ENCODE measurements around the gene SLCO4A1.

The SLCO4A1 gene

GRCh38 chr20:62611819-62612218 is 30.5 kb upstream of the SLCO4A1 start:
- no peak for TF ChIP-seq POLR2A (IDR thresholded peaks at IDR 0.05; ENCODE audit: low read length)
- no peak for DNase-seq

DNA sequence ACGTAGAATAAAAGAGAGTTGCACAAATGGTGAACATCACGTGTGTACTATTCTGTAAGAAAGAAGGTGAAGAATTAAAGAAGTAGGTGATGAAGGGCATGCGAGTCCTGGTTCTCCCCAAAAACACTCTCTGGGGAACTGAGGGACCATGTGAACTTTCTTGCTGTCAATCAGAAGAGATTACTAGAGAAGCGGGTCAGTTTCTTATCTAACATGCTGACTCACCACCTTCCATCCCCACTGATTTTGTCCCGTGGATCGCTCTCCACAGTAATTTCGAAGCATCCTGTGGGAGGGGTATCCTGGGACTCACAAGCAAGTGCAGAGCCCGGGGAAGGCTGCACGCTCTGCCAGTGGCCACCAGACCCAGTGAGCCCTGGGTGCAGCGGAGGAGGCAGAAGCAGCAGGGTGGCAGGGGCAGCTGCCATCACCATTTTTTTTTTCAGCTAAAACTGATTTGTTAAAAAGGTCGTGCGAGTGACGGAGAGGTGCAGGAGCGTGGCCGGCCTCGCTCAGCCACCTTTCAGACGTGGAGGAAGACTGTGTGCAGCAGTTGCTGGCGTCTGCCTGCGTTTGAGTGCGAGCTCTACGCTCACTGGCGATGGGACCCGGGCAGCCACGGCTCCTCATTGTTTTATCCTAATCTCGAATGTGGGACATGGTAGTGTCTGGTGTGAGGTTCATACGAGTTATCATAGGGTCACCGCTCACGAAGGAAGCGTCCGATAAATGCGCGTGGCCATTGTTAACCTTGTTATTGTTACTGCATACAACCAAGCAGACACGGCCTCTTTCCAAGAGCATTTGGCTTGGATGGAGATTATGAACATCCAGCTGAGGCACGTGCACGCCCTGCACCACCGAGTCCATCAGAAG is 28.0 kb upstream of the SLCO4A1 start:
- no peak for TF ChIP-seq POLR2A (IDR thresholded peaks at IDR 0.05; ENCODE audit: low read length)
- TF ChIP-seq GATA1 (IDR thresholded peaks at IDR 0.05; ENCODE audit: low read depth, low read length) = no peak
- no peak for DNase-seq

- TF ChIP-seq POLR2A (IDR thresholded peaks at IDR 0.05; ENCODE audit: low read length) (no peak), GATA1 (IDR thresholded peaks at IDR 0.05; ENCODE audit: low read depth, low read length) (no peak)
- no peak for DNase-seq
These were observed 27.2 kb upstream of the SLCO4A1 start for GRCh38 chr20:62614961-62615680.

DNA sequence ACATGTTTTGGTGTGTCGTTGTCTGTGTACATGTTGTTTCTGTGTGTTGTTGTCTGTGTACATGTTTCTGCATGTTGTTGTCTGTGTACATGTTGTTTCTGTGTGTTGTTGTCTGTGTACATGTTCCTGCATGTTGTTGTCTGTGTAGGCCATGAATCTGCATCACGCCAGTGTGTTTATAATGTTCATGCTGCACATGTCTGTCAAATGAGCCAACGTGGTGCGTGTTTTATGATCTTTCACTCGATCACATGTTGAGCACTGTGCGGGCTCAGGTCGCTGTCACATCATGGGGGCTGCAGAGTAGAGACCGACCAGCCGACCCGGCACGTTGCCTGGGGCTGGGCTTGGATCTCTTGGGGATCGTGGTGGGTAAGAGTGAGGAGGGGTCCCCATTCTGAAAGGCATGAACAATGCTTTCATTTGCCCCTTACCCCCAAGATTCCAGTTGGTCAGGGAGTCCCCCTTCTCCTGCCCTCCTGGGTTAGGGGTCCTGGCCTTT is 26.5 kb upstream of the SLCO4A1 start:
- TF ChIP-seq POLR2A (IDR thresholded peaks at IDR 0.05; ENCODE audit: low read length) = no peak
- no peak for TF ChIP-seq GATA1 (IDR thresholded peaks at IDR 0.05; ENCODE audit: low read depth, low read length)
- no peak for DNase-seq

DNA sequence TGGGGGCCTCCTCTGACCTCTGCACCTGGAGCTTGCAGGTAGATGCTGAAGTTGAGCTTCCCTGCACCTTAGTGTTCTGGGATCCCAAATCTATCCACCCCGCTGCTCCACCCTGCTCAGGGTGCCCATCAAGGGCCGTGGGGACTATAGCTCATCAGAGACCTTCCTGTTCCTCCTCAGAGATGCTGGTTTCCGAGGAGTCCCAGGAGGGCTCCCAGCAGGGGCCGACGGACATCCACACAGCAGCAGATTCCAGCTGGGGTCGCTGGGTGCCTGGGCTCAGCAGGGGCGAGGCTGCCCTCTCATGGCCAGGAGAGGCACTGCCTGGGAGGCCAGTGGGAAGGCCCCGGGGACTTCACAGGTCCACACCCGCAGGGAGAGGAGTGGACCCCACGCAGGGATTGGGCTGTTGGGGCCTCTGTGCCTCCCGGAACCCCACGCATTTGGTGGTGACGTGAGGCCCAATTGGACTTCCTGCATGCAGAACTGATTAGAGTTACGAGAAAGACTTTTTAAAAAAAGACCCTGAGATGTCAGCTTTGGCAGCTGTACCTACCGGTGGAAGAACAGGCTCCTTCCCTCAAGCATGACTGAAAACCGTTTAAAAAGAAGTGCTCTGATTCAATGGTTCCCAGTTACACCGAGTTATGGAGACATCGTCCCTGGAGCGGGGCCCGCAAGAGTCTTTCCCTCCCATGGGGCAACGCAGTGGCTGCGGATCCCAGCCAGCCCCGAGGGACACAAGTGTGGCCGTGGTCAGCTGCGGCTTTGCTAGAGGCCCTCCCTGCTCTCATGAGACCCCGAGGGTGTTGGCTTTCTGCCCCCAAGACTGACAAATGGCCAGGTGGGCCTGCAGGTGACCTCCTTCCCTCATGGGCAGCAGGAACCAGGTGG is 25.3 kb upstream of the SLCO4A1 start:
- DNase-seq = peak; percentile 72 to 83
- TF ChIP-seq GATA1 (IDR thresholded peaks at IDR 0.05; ENCODE audit: low read depth, low read length) = no peak
- no peak for TF ChIP-seq POLR2A (IDR thresholded peaks at IDR 0.05; ENCODE audit: low read length)

GRCh38 chr20:62617711-62618483 is 24.4 kb upstream of the SLCO4A1 start:
- no peak for TF ChIP-seq GATA1 (IDR thresholded peaks at IDR 0.05; ENCODE audit: low read depth, low read length)
- no peak for TF ChIP-seq POLR2A (IDR thresholded peaks at IDR 0.05; ENCODE audit: low read length)
- peak; percentile 34 to 49 for DNase-seq

DNA sequence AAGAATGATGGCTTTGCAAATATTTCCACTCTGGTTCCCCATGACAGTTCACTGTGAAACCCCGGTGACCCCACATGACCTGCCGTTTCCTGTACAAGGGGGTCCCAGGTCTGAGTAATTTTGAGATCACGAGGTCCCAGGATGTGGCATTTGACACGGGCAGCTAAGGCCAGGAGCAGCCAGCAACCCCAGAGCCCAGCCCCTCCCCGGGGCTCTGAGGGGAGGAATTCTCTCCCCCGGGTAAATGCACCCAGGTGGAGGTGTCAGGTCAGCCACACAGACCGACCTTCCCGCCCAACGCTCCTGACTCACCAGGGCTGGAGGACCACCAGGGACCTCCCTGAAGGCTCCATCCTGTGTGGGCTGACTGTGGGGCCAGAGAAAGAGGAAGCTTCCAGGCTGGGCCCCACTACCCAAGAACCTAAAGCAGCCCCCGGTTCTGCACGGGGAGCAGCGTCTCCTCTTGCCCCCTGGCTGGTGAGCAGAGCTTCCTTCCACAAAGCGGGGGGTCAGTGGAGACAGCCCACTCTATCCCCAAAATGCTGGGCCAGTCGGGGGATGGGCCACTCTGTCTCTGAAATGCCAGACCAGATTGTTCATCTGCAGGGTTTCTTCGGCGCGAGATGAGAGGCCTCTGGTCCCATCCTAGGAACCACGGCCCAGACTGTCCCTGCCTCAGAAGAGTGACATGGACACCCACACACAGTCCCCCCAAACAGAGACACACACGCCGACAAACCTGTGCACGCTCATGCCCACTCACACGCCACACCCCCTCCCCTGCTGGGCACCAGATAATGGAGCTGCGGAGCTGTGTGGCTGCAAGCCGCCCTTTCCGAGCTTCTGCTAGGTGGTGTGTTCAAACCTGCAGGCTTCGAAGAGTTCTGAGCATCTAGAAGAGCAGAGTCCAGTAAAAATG is 23.4 kb upstream of the SLCO4A1 start:
- TF ChIP-seq POLR2A (IDR thresholded peaks at IDR 0.05; ENCODE audit: low read length) = no peak
- no peak for TF ChIP-seq GATA1 (IDR thresholded peaks at IDR 0.05; ENCODE audit: low read depth, low read length)
- no peak for DNase-seq

GRCh38 chr20:62620625-62621024 is 21.7 kb upstream of the SLCO4A1 start:
- no peak for TF ChIP-seq POLR2A (IDR thresholded peaks at IDR 0.05; ENCODE audit: low read length)
- no peak for TF ChIP-seq GATA1 (IDR thresholded peaks at IDR 0.05; ENCODE audit: low read depth, low read length)

GRCh38 chr20:62621251-62622110 is 20.8 kb upstream of the SLCO4A1 start:
- DNase-seq = no peak
- TF ChIP-seq GATA1 (IDR thresholded peaks at IDR 0.05; ENCODE audit: low read depth, low read length) (no peak), POLR2A (IDR thresholded peaks at IDR 0.05; ENCODE audit: low read length) (no peak)

More at GRCh38 chr20:62620625-62621024, 21.7 kb upstream of the SLCO4A1 start:
- no peak for DNase-seq

DNA sequence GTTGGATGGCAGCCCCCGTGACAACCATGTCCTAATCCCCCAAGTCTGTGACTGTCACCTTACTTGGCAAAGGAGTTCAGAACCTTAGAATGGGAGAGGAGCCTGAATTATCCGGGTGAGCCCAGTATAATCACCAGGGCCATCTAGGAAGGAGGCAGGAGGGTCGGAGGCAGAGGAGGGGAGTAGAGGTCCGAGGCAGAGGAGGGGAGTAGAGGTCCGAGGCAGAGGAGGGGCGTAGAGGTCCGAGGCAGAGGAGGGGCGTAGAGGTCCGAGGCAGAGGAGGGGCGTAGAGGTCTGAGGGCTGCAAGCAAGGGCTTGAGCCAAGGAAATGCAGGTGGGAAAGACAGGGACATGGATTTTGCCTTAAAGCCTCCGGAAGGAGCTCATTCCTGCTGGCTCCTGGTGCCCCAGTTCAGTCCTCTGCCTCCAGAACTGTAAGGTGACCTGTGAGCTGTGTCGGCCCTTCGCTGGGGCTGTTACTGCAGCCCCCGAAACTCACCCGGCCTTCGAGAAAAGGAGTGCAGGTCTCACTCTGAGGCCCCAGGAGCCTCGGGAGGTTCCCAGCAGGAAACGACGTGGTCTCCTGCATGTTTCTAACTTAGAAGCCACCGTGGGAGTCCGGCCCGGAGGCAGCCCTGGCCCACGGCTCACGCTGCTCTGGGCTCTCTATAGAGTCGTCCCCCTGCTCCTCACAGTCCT is 20.0 kb upstream of the SLCO4A1 start:
- DNase-seq = no peak

More for the DNA sequence above, 20.0 kb upstream of the SLCO4A1 start:
- TF ChIP-seq POLR2A (IDR thresholded peaks at IDR 0.05; ENCODE audit: low read length) (no peak), GATA1 (IDR thresholded peaks at IDR 0.05; ENCODE audit: low read depth, low read length) (no peak)
